ENCODE data around the gene EGFL8.
"Not testable (repeated sequence)": the region's sequence is repeated elsewhere in the genome, so short reads cannot be mapped to it uniquely, and the experiment has no call there.

The EGFL8 gene

GRCh38 chr6:32185681-32186131 is 21.3 kb downstream of the EGFL8 start:
- peak; percentile 78 for DNase-seq

GRCh38 chr6:32186151-32186840 is 21.9 kb downstream of the EGFL8 start:
- not testable (repeated sequence) for DNase-seq

GRCh38 chr6:32187009-32187709 is 22.8 kb downstream of the EGFL8 start:
- DNase-seq: no peak

- DNase-seq: not testable (repeated sequence)
These were observed 23.5 kb downstream of the EGFL8 start for GRCh38 chr6:32187725-32188380.

DNA sequence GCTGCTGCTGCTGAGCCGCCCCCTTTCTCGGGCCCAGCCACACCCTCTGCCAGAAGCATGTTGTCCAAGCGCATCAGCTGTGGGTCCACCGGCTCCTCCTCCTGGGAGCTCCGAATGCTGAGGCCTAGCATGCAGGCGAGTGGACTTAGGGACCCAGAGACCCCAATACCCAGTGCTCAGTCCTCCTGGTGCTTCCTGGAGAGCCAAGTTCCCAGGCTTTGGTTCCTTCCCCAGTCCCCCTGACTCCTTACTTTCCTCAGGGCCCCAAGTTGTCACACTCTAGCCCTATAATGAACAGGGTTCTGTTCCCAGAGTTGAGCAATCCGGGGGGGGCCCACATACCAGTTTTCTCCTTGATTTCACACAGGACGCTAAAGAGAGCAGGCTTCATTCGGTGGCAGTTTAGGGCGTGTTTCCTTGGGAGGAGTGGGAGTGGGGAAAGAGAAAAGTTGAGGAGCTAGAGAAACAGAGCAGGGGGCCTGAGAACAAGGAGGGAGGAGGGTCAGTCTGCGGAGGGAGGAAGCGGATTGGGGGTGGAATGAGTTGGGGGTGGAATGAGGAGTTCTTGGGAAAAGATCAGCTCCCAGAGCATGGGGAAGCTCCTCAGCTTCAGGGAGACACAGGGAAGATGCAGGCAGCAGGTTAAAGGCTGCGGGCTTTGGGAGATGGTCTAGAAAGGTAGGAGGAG is 24.1 kb downstream of the EGFL8 start:
- no peak for DNase-seq

GRCh38 chr6:32189069-32189741 is 24.8 kb downstream of the EGFL8 start:
- DNase-seq: no peak

DNA sequence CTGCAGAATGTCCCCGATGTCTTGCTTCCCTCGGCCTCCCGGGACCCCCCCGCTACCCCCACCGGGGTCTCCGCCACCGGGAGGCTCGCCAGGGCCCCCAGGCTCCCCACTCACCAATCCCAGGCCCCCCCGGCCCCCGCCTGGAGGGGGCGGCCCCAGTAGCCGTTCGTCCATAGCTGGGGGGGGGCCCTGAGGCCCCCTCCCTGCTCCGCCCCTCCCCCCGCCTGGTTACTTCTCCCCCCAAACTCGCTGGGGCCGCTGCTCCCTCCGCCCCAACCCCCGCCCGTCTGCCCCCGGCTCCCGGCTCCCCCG is 25.3 kb downstream of the EGFL8 start:
- DNase-seq: no peak

DNA sequence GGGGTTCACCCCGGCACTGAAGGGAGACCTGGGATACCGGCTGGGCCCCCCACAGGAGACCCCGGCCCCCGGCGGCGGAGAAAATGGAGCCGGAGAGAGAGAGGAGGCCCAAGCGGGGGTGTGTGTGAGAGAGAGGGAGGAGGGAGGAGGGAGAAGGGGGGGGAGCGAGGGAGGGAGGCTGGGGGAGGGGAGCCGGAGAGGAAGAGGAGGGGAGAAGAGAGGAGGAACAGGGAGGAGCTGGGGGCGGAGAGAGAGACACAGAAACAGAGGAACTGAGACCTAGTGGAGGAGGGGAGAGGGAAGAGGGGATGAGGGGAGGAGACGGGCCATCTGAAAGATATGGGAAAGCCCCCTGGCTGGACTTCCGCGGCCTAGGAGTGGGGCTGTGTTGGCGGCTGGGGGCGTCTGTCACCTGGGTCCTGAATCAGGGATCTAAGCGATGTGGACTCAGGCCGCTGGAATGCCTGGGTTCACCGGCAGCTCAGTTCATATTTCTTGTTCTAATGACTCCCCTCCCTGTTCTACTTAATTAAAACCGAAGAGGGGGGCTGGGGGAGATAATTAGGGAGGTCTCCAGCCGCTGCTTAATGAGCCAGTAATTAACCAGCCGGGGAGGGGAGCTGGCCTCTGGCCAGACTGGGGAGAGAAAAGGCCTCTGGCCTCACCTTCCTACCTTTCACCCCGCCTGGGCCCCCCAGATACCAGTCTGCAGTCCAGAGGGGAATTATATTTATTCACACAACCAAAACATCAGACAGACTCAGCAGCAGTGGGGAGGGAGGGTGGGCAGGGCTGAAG is 25.9 kb downstream of the EGFL8 start, which contains the start of gene PBX2:
PBX2 (minus strand) TSS at position 149 of the 798 bp plus-strand sequence. CDS start 287 bp downstream, outside the sequence.
- peak; percentile 92 for DNase-seq

DNA sequence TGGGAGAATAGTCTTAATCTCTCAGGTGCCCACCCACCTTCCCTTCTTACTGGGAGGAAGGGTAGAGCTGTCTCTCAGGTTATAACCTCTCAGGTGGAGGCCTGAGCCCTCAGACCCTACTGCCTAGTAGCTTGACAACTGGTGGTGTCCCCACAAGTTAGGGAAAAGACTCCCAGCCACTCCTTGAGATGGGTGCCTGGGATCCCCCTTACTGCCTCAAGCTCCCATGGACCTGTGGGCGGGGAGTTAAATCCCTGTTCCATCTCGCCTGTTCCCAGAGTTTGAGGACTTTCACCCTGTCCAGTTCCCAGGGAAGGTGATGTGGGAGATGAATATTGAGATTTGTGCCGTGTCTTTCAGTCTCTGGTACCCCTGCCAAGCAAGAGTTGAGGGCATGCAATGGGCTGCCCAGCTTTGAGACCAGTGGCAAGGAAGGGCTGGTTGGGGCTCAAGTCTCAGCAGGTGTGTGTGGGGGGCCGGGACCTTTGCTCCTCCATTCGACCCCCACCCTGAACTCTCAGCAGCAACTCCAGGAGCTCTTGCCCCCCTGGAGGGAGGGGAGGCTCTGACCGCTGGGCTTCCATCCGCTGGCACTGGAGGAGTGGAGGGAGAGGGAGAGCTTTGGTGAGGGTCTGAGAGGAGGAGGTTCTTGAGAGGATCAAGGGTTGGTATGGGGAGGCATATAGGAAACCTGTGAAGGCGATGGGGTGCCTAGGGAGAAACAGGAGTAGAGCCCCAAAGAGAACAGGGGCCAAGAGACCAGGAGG is 26.7 kb downstream of the EGFL8 start:
- no peak for DNase-seq

DNA sequence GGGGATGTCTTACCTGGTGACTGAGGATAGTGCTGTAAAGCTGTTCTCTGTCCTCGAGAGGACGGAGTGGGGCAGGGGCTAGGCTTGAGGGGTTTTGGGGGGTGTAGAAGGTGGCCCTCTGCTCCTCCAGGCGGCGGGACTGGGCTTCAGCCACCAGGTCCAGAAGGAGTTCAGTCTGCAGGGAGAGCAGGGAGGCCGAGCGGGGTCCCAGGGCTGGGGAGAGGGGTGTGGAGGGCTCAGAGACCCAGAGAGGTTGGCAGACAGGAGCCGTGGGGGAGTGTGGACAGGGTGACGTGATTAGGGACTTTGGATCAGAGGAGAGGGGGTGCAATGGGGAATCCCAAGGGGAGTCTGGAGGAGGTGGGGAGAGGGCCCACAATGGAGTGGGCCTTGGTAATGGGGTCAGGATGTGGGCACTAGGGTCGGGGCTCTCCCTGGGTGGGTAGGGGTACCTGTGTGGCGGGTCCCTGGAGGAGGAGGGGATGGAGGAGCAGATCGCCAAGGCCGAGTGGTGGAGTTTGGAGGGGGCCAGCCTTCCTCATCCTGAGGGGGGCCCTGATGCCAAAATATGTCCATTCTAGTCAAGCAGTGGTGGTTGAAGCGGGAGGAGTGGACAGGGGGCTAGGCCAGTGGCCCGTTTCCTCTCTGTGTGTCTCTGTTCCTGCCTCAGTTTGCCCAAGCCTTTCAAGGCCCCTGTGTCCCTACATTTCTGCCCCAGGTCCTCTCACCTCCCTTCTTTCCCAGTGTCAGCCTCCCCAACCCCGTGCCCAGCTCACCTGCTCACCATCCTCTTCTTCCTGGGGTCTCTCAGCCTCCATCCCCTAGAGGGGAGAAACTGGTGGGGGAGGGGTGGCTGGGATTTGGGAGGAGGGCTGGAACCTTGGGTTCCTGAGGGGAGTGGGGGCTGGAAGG is 27.6 kb downstream of the EGFL8 start:
- DNase-seq: peak; percentile 64

DNA sequence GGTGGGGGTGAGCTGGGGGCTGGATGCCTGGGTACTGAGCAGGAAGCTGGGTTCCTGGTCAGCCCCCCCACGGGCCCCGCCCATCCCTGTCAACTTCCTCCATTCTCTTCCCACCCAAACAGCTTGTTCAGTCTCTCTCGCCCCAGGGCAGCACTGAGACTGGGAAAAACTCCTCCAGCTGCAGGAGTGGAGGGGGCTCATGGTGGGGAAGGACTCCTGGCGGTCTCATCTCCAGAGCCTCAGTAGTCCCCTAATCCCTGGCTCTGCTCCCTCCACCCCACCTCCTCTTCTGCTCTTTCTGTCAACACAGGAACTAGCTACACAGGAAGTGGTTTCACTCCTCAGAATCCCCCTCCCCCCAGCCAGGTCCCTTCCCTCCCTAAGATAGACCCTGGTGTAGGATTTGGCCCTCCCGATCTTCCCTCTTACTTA is 28.2 kb downstream of the EGFL8 start, which contains the start of gene GPSM3:
GPSM3 (minus strand) TSS at position 36 of the 432 bp plus-strand sequence. CDS start 130 bp downstream, outside the sequence.
- DNase-seq: peak; percentile 63

DNA sequence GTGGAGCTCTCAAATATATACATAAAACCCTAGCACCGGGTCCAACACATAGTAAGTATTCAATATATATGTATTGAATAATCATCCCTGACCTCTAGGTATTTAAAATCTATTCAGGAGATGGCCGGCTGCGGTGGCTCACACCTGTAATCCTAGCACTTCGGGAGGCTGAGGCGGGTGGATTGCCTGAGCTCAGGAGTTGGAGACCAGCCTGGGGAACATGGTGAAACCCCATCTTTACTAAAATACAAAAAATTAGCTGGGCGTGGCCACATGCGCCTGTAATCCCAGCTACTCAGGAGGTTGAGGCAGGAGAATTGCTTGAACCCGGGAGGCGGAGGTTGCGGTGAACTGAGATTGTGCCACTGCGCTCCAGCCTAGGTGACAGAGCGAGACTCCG is 28.7 kb downstream of the EGFL8 start:
- DNase-seq: not testable (repeated sequence)

GRCh38 chr6:32194388-32194787 is 30.0 kb downstream of the EGFL8 start:
- DNase-seq: no peak

GRCh38 chr6:32194825-32195651 is 30.6 kb downstream of the EGFL8 start:
- DNase-seq: peak; percentile 55

DNA sequence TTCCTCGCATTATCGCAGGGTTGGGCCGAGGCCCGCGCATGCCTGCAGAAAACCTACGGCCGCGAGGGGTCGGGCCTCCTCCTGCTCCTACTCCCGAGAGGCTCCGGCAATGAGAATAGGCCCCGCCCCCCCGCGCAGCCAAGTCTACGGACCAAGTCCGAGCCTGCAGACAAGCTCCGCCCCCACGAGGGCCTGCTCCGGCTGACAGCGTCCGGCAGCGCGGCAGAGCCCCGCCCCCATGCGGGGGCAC is 31.2 kb downstream of the EGFL8 start:
- peak; percentile 100 for DNase-seq

DNA sequence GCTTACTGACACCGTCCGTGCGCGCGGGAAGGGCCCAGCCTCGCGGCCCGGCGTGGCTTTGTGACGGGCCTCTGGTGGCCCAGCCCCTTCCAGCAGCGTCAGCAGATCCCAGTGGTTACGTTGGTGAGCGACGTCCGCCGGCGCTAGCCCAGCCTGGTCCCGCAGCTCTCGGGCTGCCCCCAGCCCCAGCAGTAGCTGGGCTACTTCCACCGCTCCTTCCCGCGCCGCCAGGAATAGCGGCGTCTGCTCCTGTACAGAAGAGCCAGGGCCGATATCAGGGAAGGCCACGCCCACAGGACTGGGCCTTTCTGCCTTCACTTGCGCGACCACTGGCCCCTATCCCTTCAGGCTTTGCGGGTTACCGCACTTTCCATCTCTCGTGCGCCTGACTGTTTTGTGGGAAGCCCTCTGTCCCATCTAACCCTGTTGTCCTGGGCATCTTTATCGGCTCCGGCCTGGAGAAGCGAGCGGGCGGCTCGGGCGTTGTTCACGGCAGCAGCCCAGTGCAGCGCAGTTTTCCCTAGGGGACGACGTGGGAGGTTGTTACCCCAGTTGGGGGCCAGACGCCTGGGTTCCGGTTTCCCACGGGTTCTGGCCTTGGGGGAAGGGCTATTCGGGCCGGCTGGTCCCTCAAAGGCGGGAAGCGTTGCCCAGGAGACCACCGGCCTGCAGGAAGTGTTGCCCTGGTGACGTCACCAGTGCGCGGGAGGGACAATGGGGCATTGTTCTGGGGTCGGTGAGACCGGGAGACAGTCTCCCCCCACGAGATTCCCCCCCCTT is 31.7 kb downstream of the EGFL8 start:
- DNase-seq: peak; percentile 75

DNA sequence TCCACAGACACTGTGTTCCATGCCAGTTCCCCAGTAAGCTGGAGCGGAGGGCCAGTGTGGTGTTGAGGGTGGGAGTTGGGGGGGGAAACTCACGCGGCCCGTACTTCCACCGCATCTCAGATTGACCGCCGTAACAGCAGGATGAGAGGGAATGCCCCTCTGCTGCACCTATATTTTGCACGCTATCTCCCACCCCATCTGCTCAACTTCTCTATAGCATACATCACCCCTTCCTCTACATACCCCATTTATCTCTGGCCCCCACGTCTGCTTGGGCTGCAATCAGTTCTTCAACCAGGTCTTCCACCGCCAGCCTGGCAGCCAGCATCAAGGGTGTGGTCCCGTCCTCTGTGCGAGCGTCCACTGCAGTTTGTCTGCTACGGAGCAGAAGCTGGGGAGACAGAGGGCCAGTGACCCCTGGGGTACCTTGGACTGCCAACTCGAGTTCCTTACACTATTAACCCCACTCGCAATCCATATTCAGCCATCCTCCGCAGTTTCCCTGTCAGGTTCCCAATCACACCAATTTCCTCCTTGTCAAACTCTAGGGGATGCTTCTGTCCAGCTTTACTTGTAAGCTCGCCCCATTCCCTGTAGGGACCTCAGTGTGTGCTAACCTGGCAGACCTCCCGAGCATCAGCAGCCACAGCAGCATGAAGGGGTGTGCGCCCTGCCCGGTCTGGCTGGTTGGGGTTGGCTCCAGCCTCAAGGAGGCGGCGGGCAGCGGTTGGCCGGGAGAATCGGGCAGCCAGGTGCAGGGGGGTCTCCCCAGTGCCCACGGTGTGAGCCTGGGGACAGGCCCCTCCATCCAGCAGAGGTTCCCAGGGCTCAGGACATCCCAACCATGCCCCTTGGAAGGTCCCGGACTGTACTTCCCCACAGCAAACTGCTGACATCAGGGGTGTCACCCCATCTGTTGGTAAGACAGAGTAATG is 32.6 kb downstream of the EGFL8 start:
- DNase-seq: no peak

All from CD4-positive, alpha-beta T cell treated with Interleukin-10 for 1 hour (primary cell).